H1 (cell line): ENCODE measurements around the gene RELT. TPM values are rescaled to one million over a fixed set of nuclear protein-coding genes. Genes with fewer than 3 reads are reported as not detected.

Experiments
- CTCF ChIA-PET: fragments of 300-600 bp; sonication (Branson Sonifier 250); formaldehyde crosslinking; loops from one replicate; lab custom pipeline; 2021; ENCODE audit not compliant: partially characterized antibody; lab: Charles Lee
- POLR2A ChIA-PET: fragments of 300-600 bp; sonication (Branson Sonifier 250); formaldehyde crosslinking; loops from one replicate; lab custom pipeline; 2021; ENCODE audit warnings: inconsistent platforms; ENCODE audit not compliant: partially characterized antibody; lab: Charles Lee
- DNase-seq, 2 experiments: peaks; one replicate each; pipeline versions ENCODE4 v3.0.0 to v3.0.0-alpha.2; 2010 to 2022; ENCODE audit warnings: low spot score in 2 of 2, low read depth in 1 of 2, mixed read lengths in 1 of 2
- FAIRE-seq: peaks from 2 replicates; lab custom pipeline; 2011; peaks lifted over from hg19 to GRCh38; lab: Jason Lieb, UNC
- H2AFZ ChIP-seq: 2 replicates; pipeline ENCODE4 v1.8.1; 2012; ENCODE audit warnings: low read length, inconsistent platforms
- H2AK5ac ChIP-seq: 2 replicates; pipeline ENCODE4 v1.6.1; 2013; ENCODE audit warnings: low read depth, low read length
- H2BK120ac ChIP-seq: replicated peaks from 2 replicates; pipeline ENCODE3; 2013; ENCODE audit warnings: low read depth, low read length, inconsistent platforms
- H2BK12ac ChIP-seq: 2 replicates; pipeline ENCODE4 v1.6.1; 2013; ENCODE audit warnings: low read depth, low read length
- H2BK15ac ChIP-seq: 2 replicates; pipeline ENCODE4 v1.6.1; 2013; ENCODE audit warnings: low read length
- H2BK20ac ChIP-seq: 2 replicates; pipeline ENCODE4 v1.6.1; 2013; ENCODE audit warnings: low read length
- H2BK5ac ChIP-seq: 2 replicates; pipeline ENCODE4 v1.6.1; 2013; ENCODE audit warnings: low read depth, low read length
- H3K14ac ChIP-seq: 2 replicates; pipeline ENCODE4 v1.6.1; 2013; ENCODE audit warnings: inconsistent platforms; ENCODE audit not compliant: insufficient read length
- H3K18ac ChIP-seq: 2 replicates; pipeline ENCODE4 v1.6.1; 2013; ENCODE audit warnings: low read length; ENCODE audit errors: extremely low read depth
- H3K23ac ChIP-seq: 2 replicates; pipeline ENCODE4 v1.6.1; 2013; ENCODE audit warnings: inconsistent platforms; ENCODE audit not compliant: insufficient read length
- H3K23me2 ChIP-seq: 2 replicates; pipeline ENCODE4 v1.6.1; 2013; ENCODE audit warnings: low read depth, low read length
- H3K27ac ChIP-seq: 2 replicates; pipeline ENCODE4 v1.6.1; 2011; ENCODE audit warnings: low read depth, low read length, inconsistent platforms
- H3K27me3 ChIP-seq, 4 experiments: replicated peaks in 1 of 4; 1 replicate in 1 of 4; 2 replicates in 3 of 4; pipeline versions ENCODE4 v1.6.1 to v1.8.1; 2011 to 2013; ENCODE audit warnings: low read length in 3 of 4, mild to moderate bottlenecking in 3 of 4, inconsistent platforms in 2 of 4, mixed read lengths in 2 of 4, moderate library complexity in 1 of 4; ENCODE audit not compliant: control insufficient read depth in 3 of 4, insufficient read depth in 3 of 4; ENCODE audit errors: extremely low read depth in 1 of 4
- H3K36me3 ChIP-seq, 4 experiments: 2 replicates each; pipeline versions ENCODE4 v1.6.1 to v1.8.1; 2011 to 2013; ENCODE audit warnings: mild to moderate bottlenecking in 4 of 4, low read length in 3 of 4, moderate library complexity in 2 of 4, control low read depth in 1 of 4, inconsistent platforms in 1 of 4; ENCODE audit not compliant: insufficient read depth in 4 of 4, control insufficient read depth in 2 of 4
- H3K4ac ChIP-seq: replicated peaks from 2 replicates; pipeline ENCODE3; 2013; ENCODE audit warnings: low read length, low read depth, mixed read lengths, inconsistent platforms; ENCODE audit not compliant: insufficient read length
- H3K4me1 ChIP-seq, 4 experiments: replicated peaks in 1 of 4; 1 replicate in 1 of 4; 2 replicates in 3 of 4; pipeline versions ENCODE4 v1.6.1 to v1.8.1; 2011 to 2013; ENCODE audit warnings: low read length in 3 of 4, inconsistent platforms in 2 of 4, mixed read lengths in 1 of 4; ENCODE audit not compliant: insufficient read depth in 4 of 4, control insufficient read depth in 3 of 4
- H3K4me2 ChIP-seq, 2 experiments: 2 replicates each; pipeline versions ENCODE4 v1.6.1 to v1.8.1; 2011 to 2013; ENCODE audit warnings: low read depth in 2 of 2, low read length in 2 of 2, control low read depth in 1 of 2, inconsistent platforms in 1 of 2, mild to moderate bottlenecking in 1 of 2; ENCODE audit not compliant: insufficient read depth in 1 of 2
- H3K4me3 ChIP-seq, 4 experiments: fragments of 200-600, 300-600 bp in 1 of 4; sonication (generic), shearing (Covaris generic), sonication (Bioruptor Twin) in 1 of 4; 2 replicates each; pipeline versions ENCODE4 v1.5.1 to v1.8.1; 2011 to 2016; ENCODE audit warnings: low read length in 4 of 4, low read depth in 3 of 4, control low read depth in 2 of 4, inconsistent platforms in 2 of 4, mild to moderate bottlenecking in 2 of 4, mixed read lengths in 1 of 4, moderate library complexity in 1 of 4; ENCODE audit not compliant: insufficient read depth in 2 of 4; ENCODE audit errors: extremely low read depth in 1 of 4
- H3K56ac ChIP-seq: replicated peaks from 2 replicates; pipeline ENCODE3; 2013; ENCODE audit warnings: low read depth, mild to moderate bottlenecking, mixed read lengths, low read length, inconsistent platforms; ENCODE audit not compliant: insufficient read length
- H3K79me1 ChIP-seq: 2 replicates; pipeline ENCODE4 v1.6.1; 2013; ENCODE audit warnings: low read depth, low read length, control low read depth
- H3K79me2 ChIP-seq, 2 experiments: 2 replicates each; pipeline versions ENCODE4 v1.6.1 to v1.8.1; 2012 to 2013; ENCODE audit warnings: low read length in 2 of 2, mild to moderate bottlenecking in 2 of 2, inconsistent platforms in 1 of 2; ENCODE audit not compliant: insufficient read depth in 2 of 2, control insufficient read depth in 1 of 2
- H3K9ac ChIP-seq, 4 experiments: replicated peaks in 1 of 4; 1 replicate in 1 of 4; 2 replicates in 3 of 4; pipeline versions ENCODE4 v1.6.1 to v1.8.1; 2011 to 2013; ENCODE audit warnings: low read depth in 3 of 4, low read length in 3 of 4, control low read depth in 2 of 4, mild to moderate bottlenecking in 2 of 4, moderate library complexity in 2 of 4, inconsistent platforms in 1 of 4; ENCODE audit errors: extremely low read depth in 1 of 4
- H3K9me3 ChIP-seq, 2 experiments: 2 replicates each; pipeline versions ENCODE4 v1.6.1 to v1.8.1; 2012 to 2013; ENCODE audit warnings: mild to moderate bottlenecking in 2 of 2, moderate library complexity in 2 of 2, control low read depth in 1 of 2, inconsistent platforms in 1 of 2, low read depth in 1 of 2, low read length in 1 of 2, mixed read lengths in 1 of 2; ENCODE audit not compliant: insufficient read depth in 2 of 2
- H4K20me1 ChIP-seq, 2 experiments: replicated peaks in 1 of 2; 2 replicates each; pipeline versions ENCODE3 to v1.8.1; 2011 to 2013; ENCODE audit warnings: inconsistent platforms in 2 of 2, low read length in 2 of 2, mild to moderate bottlenecking in 1 of 2; ENCODE audit not compliant: insufficient read depth in 2 of 2, control insufficient read depth in 1 of 2
- H4K5ac ChIP-seq: 2 replicates; pipeline ENCODE4 v1.6.1; 2013; ENCODE audit warnings: low read length, low read depth, mixed read lengths, inconsistent platforms; ENCODE audit not compliant: insufficient read length
- H4K8ac ChIP-seq: 2 replicates; pipeline ENCODE4 v1.8.0; 2013; ENCODE audit warnings: mild to moderate bottlenecking, moderate library complexity, low read length, inconsistent platforms; ENCODE audit not compliant: insufficient read depth; ENCODE audit errors: extremely low read depth
- H4K91ac ChIP-seq: replicated peaks from 2 replicates; pipeline ENCODE3; 2013; ENCODE audit warnings: low read length, mixed read lengths, inconsistent platforms; ENCODE audit not compliant: insufficient read length
- NANOG ChIP-seq: IDR thresholded peaks from 2 replicates; pipeline ENCODE4 v1.6.1; 2011; ENCODE audit warnings: low read length, low read depth, mild to moderate bottlenecking, inconsistent platforms; ENCODE audit not compliant: insufficient read depth, poor library complexity, severe bottlenecking
- PHF8 ChIP-seq: fragments of 200-600 bp; sonication (generic); conservative IDR thresholded peaks from 2 replicates; pipeline ENCODE4 v1.7.1; 2012; ENCODE audit warnings: low read depth, mild to moderate bottlenecking, inconsistent platforms, low read length, moderate library complexity
- RAD21 ChIP-seq, 2 experiments: IDR thresholded peaks in 1 of 2; conservative IDR thresholded peaks in 1 of 2; 2 replicates each; pipeline ENCODE4 v1.6.1; 2011; ENCODE audit warnings: low read depth in 2 of 2, low read length in 2 of 2, improper control_type of control experiment in 1 of 2, inconsistent platforms in 1 of 2, mild to moderate bottlenecking in 1 of 2, moderate library complexity in 1 of 2
- RXRA ChIP-seq: IDR thresholded peaks from 2 replicates; pipeline ENCODE4 v1.6.1; 2011; ENCODE audit warnings: low read depth, mild to moderate bottlenecking, low read length, moderate library complexity; ENCODE audit not compliant: insufficient read depth
- SAP30 ChIP-seq: fragments of 300-600 bp; sonication (generic); IDR thresholded peaks from 2 replicates; pipeline ENCODE4 v1.7.1; 2012; ENCODE audit warnings: low read length, moderate library complexity, mild to moderate bottlenecking, inconsistent platforms; ENCODE audit not compliant: insufficient read depth, insufficient replicate concordance
- WGBS, 2 experiments: shearing (Covaris generic) in 1 of 2; methylation state at CpG; one replicate each; pipeline versions ENCODE4 v1.1.6 to v1.1.7; 2013 to 2015; ENCODE audit warnings: low lambda C conversion rate in 2 of 2, mixed read lengths in 2 of 2, inconsistent platforms in 1 of 2, low coverage in 1 of 2, missing lambda C conversion rate in 1 of 2; ENCODE audit not compliant: insufficient replicate concordance in 2 of 2, insufficient coverage in 1 of 2, insufficient read length in 1 of 2; ENCODE audit errors: extremely low coverage in 1 of 2, missing lambda C conversion rate in 1 of 2; 5-methylcytosine and 5-hydroxymethylcytosine counted together
- polyA plus RNA-seq, 7 experiments: library from polyadenylated mRNA; depleted of rRNA in 3 of 7; stranded (reverse) in 5 of 7; unstranded in 2 of 7; fragments of >200 nt in 5 of 7; fragments of 200-250 nt in 2 of 7; gene quantifications; 1 replicate in 5 of 7; 2 replicates in 1 of 7; 4 replicates in 1 of 7; pipeline versions ENCODE4 v1.2.1 to v1.2.3, GENCODE V29; 2011 to 2013; ENCODE audit warnings: missing spikeins in 2 of 7, mixed read lengths in 2 of 7
- total RNA-seq: library from RNA; stranded (reverse); fragmentation: NEBNext Ultra II Directional; extraction: Animal tissue kit (Norgen Biotek cat#: 25700); gene quantifications from 2 replicates; pipeline ENCODE4 v1.2.1, GENCODE V29; 2021
- TF ChIP-seq, protein P1 (sequence below): IDR thresholded peaks from 2 replicates; pipeline ENCODE4 v1.6.1; 2012; ENCODE audit warnings: inconsistent platforms
- TF ChIP-seq, protein P2 (sequence below): IDR thresholded peaks from 2 replicates; pipeline ENCODE4 v1.6.1; 2011; ENCODE audit warnings: low read length, improper control_type of control experiment
- TF ChIP-seq, protein P3 (sequence below): IDR thresholded peaks from 2 replicates; pipeline ENCODE4 v1.6.1; 2012; ENCODE audit warnings: inconsistent platforms

RELT gene
- total and polyA plus RNA-seq, 2 of the 8 experiments (the other 6 are each of a cell fraction or from before 2014, with no cell fraction given), result 3.4 to 5.7 TPM

DNA sequence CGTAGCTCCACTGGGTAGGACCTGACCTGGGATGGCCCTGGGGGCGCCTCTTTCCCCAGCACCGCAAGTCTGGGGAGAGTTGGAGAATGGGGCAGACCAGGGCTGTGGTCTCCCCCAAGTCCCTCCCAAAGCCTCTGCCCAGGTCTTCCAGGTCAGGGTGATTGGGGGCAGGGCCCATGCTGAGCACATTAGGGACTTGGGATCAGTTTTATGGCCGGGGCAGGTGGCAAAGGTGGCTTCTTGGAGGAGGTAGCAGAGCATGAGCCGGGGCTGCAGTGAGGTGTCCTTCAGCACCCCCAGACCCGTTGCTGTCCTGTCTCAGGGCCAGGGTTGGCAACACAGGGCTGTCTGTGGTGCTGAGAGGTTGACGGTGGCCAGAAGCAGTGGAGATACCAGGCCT, 6.0 kb downstream of the RELT start:
- WGBS, 2 experiments, result 92% methylated on average over 7 of the region's 7 CpGs; no CpG with 5 or more reads in 1 of the 2 experiments
- Histone ChIP-seq H3K36me3 (no peaks in the 10 kb centered on the region), H4K91ac (no peak overlapping the region), H3K56ac (no peak overlapping the region), H2AFZ (no peak overlapping the region), H2BK120ac (no peak overlapping the region), H3K23ac (no peak overlapping the region), H3K18ac (no peak overlapping the region), H2BK15ac (no peak overlapping the region), H2BK5ac (no peak overlapping the region), H2BK12ac (no peak overlapping the region), H3K14ac (no peak overlapping the region), H3K4me2 (no peak overlapping the region), H2AK5ac (no peak overlapping the region), H3K4me1 (peaks cover 0 to 14% (median 3%) of the 10 kb centered on the region in 4 experiments; a peak in 6 of 7 replicates), H4K20me1 (peaks cover 6 to 8% of the 10 kb centered on the region in 2 experiments), H4K8ac (no peak overlapping the region), H4K5ac (no peak overlapping the region), H3K27ac (no peak overlapping the region), H3K79me2 (peaks cover 0 to 3% of the 10 kb centered on the region in 2 experiments; a peak in 1 of 4 replicates), H3K4me3 (no peak overlapping the region), H3K27me3 (peaks cover 0 to 9% (median 4%) of the 10 kb centered on the region in 4 experiments; a peak in 3 of 7 replicates), H3K79me1 (peaks cover 9% of the 10 kb centered on the region; the same call in 1 of the 2 replicates), H3K23me2 (peaks cover 2% of the 10 kb centered on the region; the same call in 1 of the 2 replicates), H2BK20ac (no peak overlapping the region), H3K9ac (no peak overlapping the region), H3K4ac (no peak overlapping the region), H3K9me3 (no peaks in the 10 kb centered on the region)
- TF ChIP-seq, protein P1, sequence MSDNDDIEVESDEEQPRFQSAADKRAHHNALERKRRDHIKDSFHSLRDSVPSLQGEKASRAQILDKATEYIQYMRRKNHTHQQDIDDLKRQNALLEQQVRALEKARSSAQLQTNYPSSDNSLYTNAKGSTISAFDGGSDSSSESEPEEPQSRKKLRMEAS, result no peak
- TF ChIP-seq RAD21 (IDR thresholded peaks at IDR 0.05 in 1 of 2, conservative IDR thresholded peaks at IDR 0.05 in 1 of 2; ENCODE audit: low read depth in 2 of 2, low read length in 2 of 2) (no peak), SAP30 (no peak), PHF8 (no peak), RXRA (no peak), NANOG (no peak)
- TF ChIP-seq, protein P2, sequence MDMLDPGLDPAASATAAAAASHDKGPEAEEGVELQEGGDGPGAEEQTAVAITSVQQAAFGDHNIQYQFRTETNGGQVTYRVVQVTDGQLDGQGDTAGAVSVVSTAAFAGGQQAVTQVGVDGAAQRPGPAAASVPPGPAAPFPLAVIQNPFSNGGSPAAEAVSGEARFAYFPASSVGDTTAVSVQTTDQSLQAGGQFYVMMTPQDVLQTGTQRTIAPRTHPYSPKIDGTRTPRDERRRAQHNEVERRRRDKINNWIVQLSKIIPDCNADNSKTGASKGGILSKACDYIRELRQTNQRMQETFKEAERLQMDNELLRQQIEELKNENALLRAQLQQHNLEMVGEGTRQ, result no peak
- TF ChIP-seq, protein P3, sequence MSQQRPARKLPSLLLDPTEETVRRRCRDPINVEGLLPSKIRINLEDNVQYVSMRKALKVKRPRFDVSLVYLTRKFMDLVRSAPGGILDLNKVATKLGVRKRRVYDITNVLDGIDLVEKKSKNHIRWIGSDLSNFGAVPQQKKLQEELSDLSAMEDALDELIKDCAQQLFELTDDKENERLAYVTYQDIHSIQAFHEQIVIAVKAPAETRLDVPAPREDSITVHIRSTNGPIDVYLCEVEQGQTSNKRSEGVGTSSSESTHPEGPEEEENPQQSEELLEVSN, result no peak
- DNase-seq (no peak), FAIRE-seq (no peak)
- ChIA-PET POLR2A (interaction anchor here (1.3 to 1.8 kb wide), 2 partner anchors 10 to 11 kb away, joined by 3 to 5 read pairs; no protein-coding TSS in a partner anchor), CTCF (interaction anchor here (1.2 to 59.1 kb wide), 8 partner anchors 10 to 278 kb away, joined by 3 to 1456 read pairs (median 6); partner anchors contain the start of gene ARHGEF17)
